ENCODE data around the gene EHHADH. TPM values are rescaled to one million over a fixed set of nuclear protein-coding genes. Genes with fewer than 3 reads are reported as not detected.

Gene EHHADH
- polyA plus RNA-seq, 1 of the 3 experiments (the other 2 are of a cell fraction) = 2.5 TPM

DNA sequence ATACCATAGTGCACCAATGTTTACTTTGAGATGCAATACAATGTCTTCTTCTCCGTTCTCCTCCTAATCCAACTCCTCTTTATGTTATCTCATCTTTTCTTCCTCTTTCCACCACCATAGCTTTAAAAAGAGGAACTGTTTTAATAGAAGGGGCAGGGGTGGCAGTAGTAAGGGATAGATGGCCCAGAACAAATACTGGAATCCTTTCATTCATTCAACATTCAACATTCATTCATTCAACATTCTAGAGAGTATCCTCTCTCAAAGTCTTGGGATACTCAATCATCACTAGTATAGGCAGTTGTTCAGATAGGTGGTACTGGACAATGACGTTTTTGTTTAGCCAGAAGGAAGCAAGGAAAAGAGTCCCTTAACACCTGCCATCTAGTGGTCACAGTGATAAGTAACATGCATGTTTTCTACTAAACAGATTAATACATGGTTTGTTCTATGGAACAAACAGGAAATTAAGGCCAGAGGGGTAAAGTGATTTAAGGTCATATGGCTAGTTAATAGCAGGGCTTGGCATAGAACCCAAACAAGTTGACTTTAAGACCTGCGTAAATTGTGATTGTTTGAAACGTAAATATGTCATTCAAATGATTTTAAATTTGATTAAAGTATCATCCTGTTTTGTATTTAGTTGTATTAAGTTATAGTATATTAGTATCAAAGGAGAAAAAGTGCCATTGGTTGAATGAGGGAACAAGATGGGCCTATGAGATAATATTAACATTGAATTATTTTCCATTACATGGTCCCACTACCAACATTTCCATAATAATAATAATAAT is 26.9 kb upstream of the EHHADH start:
- H4K20me1 ChIP-seq (ENCODE audit: insufficient read depth) = no peaks in the 10 kb centered on the region
- no peaks in the 10 kb centered on the region for H3F3A ChIP-seq (replicated peaks; ENCODE audit: insufficient read depth)
- no peaks in the 10 kb centered on the region for H3K9me2 ChIP-seq
- H3K27me3 ChIP-seq (ENCODE audit: insufficient read depth) = no peaks in the 10 kb centered on the region
- ChIA-PET CTCF (interaction anchor here (0.7 to 4.3 kb wide), 9 partner anchors 8 to 438 kb away, joined by 3 to 32 read pairs (median 3); no protein-coding TSS in a partner anchor), POLR2A (no interaction called here)
- H3K36me3 ChIP-seq (replicated peaks in 1 of 2; ENCODE audit: control insufficient read depth in 1 of 2, insufficient read depth in 2 of 2, low read length in 1 of 2) = peaks cover 0 to 3% of the 10 kb centered on the region in 2 experiments
- peaks cover 0 to 17% of the 10 kb centered on the region in 2 experiments; a peak in 3 of 4 replicates for H3K4me1 ChIP-seq (ENCODE audit: control insufficient read depth in 1 of 2, insufficient read depth in 2 of 2, low read depth in 1 of 2, low read length in 1 of 2)
- peak overlapping the region; percentile 18; the same call in 1 of the 2 replicates for H2AFZ ChIP-seq (ENCODE audit: low read depth)
- H3K4me3 ChIP-seq (ENCODE audit: low read depth in 2 of 2, low read length in 1 of 2) = no peak overlapping the region; a peak in 1 of 4 replicates
- peaks cover 11% of the 10 kb centered on the region; the same call in 1 of the 2 replicates for H3K79me2 ChIP-seq (ENCODE audit: insufficient read depth)
- WGBS (ENCODE audit: low lambda C conversion rate) = 55% methylated on average over 4 of the region's 4 CpGs
- H3K9ac ChIP-seq = no peak overlapping the region
- H3K27ac ChIP-seq (ENCODE audit: low read depth in 2 of 2, low read length in 1 of 2) = peak overlapping the region in 1 of 2 experiments; percentile 89; a peak in 2 of 4 replicates
- no peak overlapping the region for H3K4me2 ChIP-seq
- peak; percentile 54 for DNase-seq
- no peaks in the 10 kb centered on the region for H3K9me3 ChIP-seq
- TF ChIP-seq TCF12 (IDR thresholded peaks at IDR 0.05) (no peak), ELF1 (IDR thresholded peaks at IDR 0.05) (no peak), RAD21 (IDR thresholded peaks at IDR 0.05; ENCODE audit: low read length) (peak; percentile 57), USF2 (IDR thresholded peaks at IDR 0.05; ENCODE audit: borderline replicate concordance, low read depth, low read length) (no peak), SMC3 (IDR thresholded peaks at IDR 0.05; ENCODE audit: low read depth, low read length) (peak; percentile 36), YY1 (IDR thresholded peaks at IDR 0.05; ENCODE audit: low read depth) (no peak)
- TF ChIP-seq, protein P1, sequence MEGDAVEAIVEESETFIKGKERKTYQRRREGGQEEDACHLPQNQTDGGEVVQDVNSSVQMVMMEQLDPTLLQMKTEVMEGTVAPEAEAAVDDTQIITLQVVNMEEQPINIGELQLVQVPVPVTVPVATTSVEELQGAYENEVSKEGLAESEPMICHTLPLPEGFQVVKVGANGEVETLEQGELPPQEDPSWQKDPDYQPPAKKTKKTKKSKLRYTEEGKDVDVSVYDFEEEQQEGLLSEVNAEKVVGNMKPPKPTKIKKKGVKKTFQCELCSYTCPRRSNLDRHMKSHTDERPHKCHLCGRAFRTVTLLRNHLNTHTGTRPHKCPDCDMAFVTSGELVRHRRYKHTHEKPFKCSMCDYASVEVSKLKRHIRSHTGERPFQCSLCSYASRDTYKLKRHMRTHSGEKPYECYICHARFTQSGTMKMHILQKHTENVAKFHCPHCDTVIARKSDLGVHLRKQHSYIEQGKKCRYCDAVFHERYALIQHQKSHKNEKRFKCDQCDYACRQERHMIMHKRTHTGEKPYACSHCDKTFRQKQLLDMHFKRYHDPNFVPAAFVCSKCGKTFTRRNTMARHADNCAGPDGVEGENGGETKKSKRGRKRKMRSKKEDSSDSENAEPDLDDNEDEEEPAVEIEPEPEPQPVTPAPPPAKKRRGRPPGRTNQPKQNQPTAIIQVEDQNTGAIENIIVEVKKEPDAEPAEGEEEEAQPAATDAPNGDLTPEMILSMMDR (IDR thresholded peaks at IDR 0.05) = peak; percentile 79

- ChIA-PET POLR2A (interaction anchor here (1.0 kb wide), 1 partner anchor 8 kb away, joined by 7 read pairs; no protein-coding TSS in a partner anchor), CTCF (interaction anchor here (1.0 to 4.3 kb wide), 8 partner anchors 10 to 437 kb away, joined by 3 to 32 read pairs (median 3); no protein-coding TSS in a partner anchor)
- peaks cover 11% of the 10 kb centered on the region; the same call in 1 of the 2 replicates for H3K79me2 ChIP-seq (ENCODE audit: insufficient read depth)
- no peaks in the 10 kb centered on the region for H3F3A ChIP-seq (replicated peaks; ENCODE audit: insufficient read depth)
- H3K9me3 ChIP-seq = no peaks in the 10 kb centered on the region
- WGBS (ENCODE audit: low lambda C conversion rate) = 45% methylated on average over 7 of the region's 7 CpGs
- H3K9ac ChIP-seq = no peak overlapping the region
- TF ChIP-seq EP300 (IDR thresholded peaks at IDR 0.05; ENCODE audit: borderline replicate concordance in 1 of 2, low read depth in 1 of 2, low read length in 1 of 2) (peak in 1 of 2 experiments; percentile 25; a peak in 1 of 4 replicates), ZBTB33 (IDR thresholded peaks at IDR 0.05; ENCODE audit: borderline replicate concordance, low read depth) (no peak), CHD2 (IDR thresholded peaks at IDR 0.05; ENCODE audit: low read length, partially characterized antibody) (peak; percentile 51), TEAD4 (IDR thresholded peaks at IDR 0.05; ENCODE audit: borderline replicate concordance, insufficient read depth) (no peak), TCF12 (IDR thresholded peaks at IDR 0.05) (peak; percentile 22; the same call in 1 of the 2 replicates), RCOR1 (IDR thresholded peaks at IDR 0.05; ENCODE audit: low read length) (peak; percentile 23; the same call in 1 of the 2 replicates), POLR2AphosphoS5 (IDR thresholded peaks at IDR 0.05; ENCODE audit: low read depth, low read length) (no peak), FOXJ3 (CRISPR knock-in tag; IDR thresholded peaks at IDR 0.05) (peak; percentile 81), FOXM1 (IDR thresholded peaks at IDR 0.05; ENCODE audit: low read depth) (no peak), RFX5 (IDR thresholded peaks at IDR 0.05; ENCODE audit: low read length) (no peak), GATA2 (CRISPR knock-in tag; IDR thresholded peaks at IDR 0.05) (peak; percentile 84)
- TF ChIP-seq, protein P2, sequence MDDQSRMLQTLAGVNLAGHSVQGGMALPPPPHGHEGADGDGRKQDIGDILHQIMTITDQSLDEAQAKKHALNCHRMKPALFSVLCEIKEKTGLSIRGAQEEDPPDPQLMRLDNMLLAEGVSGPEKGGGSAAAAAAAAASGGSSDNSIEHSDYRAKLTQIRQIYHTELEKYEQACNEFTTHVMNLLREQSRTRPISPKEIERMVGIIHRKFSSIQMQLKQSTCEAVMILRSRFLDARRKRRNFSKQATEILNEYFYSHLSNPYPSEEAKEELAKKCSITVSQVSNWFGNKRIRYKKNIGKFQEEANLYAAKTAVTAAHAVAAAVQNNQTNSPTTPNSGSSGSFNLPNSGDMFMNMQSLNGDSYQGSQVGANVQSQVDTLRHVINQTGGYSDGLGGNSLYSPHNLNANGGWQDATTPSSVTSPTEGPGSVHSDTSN (IDR thresholded peaks at IDR 0.05) = no peak
- H3K4me3 ChIP-seq (ENCODE audit: low read depth in 2 of 2, low read length in 1 of 2) = peak overlapping the region in 1 of 2 experiments; percentile 7; a peak in 1 of 4 replicates
- peak; percentile 66 for DNase-seq
- H4K20me1 ChIP-seq (ENCODE audit: insufficient read depth) = no peaks in the 10 kb centered on the region
- peaks cover 0 to 17% of the 10 kb centered on the region in 2 experiments; a peak in 3 of 4 replicates for H3K4me1 ChIP-seq (ENCODE audit: control insufficient read depth in 1 of 2, insufficient read depth in 2 of 2, low read depth in 1 of 2, low read length in 1 of 2)
- no peaks in the 10 kb centered on the region; the same call in 1 of the 2 replicates for H3K27me3 ChIP-seq (ENCODE audit: insufficient read depth)
- peak overlapping the region in 1 of 2 experiments; percentile 89; a peak in 2 of 4 replicates for H3K27ac ChIP-seq (ENCODE audit: low read depth in 2 of 2, low read length in 1 of 2)
- no peak overlapping the region for H2AFZ ChIP-seq (ENCODE audit: low read depth)
- no peaks in the 10 kb centered on the region for H3K9me2 ChIP-seq
- no peaks in the 10 kb centered on the region for H3K36me3 ChIP-seq (replicated peaks in 1 of 2; ENCODE audit: control insufficient read depth in 1 of 2, insufficient read depth in 2 of 2, low read length in 1 of 2)
- H3K4me2 ChIP-seq = no peak overlapping the region
These were observed 25.8 kb upstream of the EHHADH start for GRCh38 chr3:185279587-185280138.
